Endothelial cell of umbilical vein (primary cell): ENCODE measurements around the gene STK32C. TPM values are rescaled to one million over a fixed set of nuclear protein-coding genes. Genes with fewer than 3 reads are reported as not detected.

Experiments used
- BruUV-seq: library from RNA; stranded (reverse); fragments of 400-500 nt; replicated peaks from 2 replicates; lab custom pipeline; 2021; lab: Mats Ljungman, UMichigan
- CTCF ChIA-PET: fragments of 300-600, 350-600 bp; sonication (Branson Sonifier 250); formaldehyde crosslinking; loops from one replicate; lab custom pipeline; 2021; ENCODE audit warnings: antibody characterized with exemption, inconsistent platforms; lab: Charles Lee
- POLR2A ChIA-PET: fragments of 300-600, 350-600 bp; sonication (Branson Sonifier 250); formaldehyde crosslinking; loops from one replicate; lab custom pipeline; 2021; ENCODE audit warnings: antibody characterized with exemption, inconsistent platforms; lab: Charles Lee
- DNase-seq: peaks from one replicate; pipeline ENCODE4 v3.0.0-alpha.2; 2011; ENCODE audit warnings: low read depth, low spot score
- FAIRE-seq: peaks from 2 replicates; lab custom pipeline; 2011; peaks lifted over from hg19 to GRCh38; lab: Jason Lieb, UNC
- H2AFZ ChIP-seq: 2 replicates; pipeline ENCODE4 v1.6.0; 2012; ENCODE audit warnings: low read depth, low read length, control low read depth, inconsistent platforms
- H3K27ac ChIP-seq: 2 replicates; pipeline ENCODE4 v1.5.1; 2011; ENCODE audit warnings: low read depth, mild to moderate bottlenecking, control low read depth, low read length, moderate library complexity; ENCODE audit not compliant: insufficient read depth
- H3K27me3 ChIP-seq, 2 experiments: 2 replicates each; pipeline versions ENCODE4 v1.6.0 to v1.6.1; 2011; ENCODE audit warnings: low read length in 2 of 2, mixed read lengths in 1 of 2; ENCODE audit not compliant: control insufficient read depth in 2 of 2, insufficient read depth in 2 of 2
- H3K36me3 ChIP-seq, 2 experiments: 2 replicates in 1 of 2; 3 replicates in 1 of 2; pipeline ENCODE4 v1.5.1; 2011; ENCODE audit warnings: low read length in 2 of 2, mild to moderate bottlenecking in 1 of 2, moderate library complexity in 1 of 2; ENCODE audit not compliant: control insufficient read depth in 2 of 2, insufficient read depth in 2 of 2; ENCODE audit errors: extremely low read depth in 1 of 2
- H3K4me1 ChIP-seq: 3 replicates; pipeline ENCODE4 v1.5.1; 2011; ENCODE audit warnings: mild to moderate bottlenecking, low read length; ENCODE audit not compliant: control insufficient read depth, insufficient read depth; ENCODE audit errors: extremely low read depth
- H3K4me2 ChIP-seq: 2 replicates; pipeline ENCODE4 v1.6.1; 2011; ENCODE audit warnings: low read length, control low read depth, mixed read lengths; ENCODE audit not compliant: insufficient read depth
- H3K4me3 ChIP-seq, 3 experiments: fragments of 200-600 bp in 1 of 3; sonication (generic), shearing (Covaris generic) in 1 of 3; replicated peaks in 1 of 3; 2 replicates each; pipeline ENCODE4 v1.5.1; 2011 to 2016; ENCODE audit warnings: control low read depth in 3 of 3, low read length in 3 of 3, mild to moderate bottlenecking in 2 of 3, inconsistent platforms in 1 of 3, low read depth in 1 of 3, moderate library complexity in 1 of 3; ENCODE audit not compliant: insufficient read depth in 1 of 3
- H3K79me2 ChIP-seq: 2 replicates; pipeline ENCODE4 v1.6.0; 2012; ENCODE audit warnings: low read length, inconsistent platforms; ENCODE audit not compliant: control insufficient read depth, insufficient read depth
- H3K9ac ChIP-seq: replicated peaks from 2 replicates; pipeline ENCODE3; 2011; ENCODE audit warnings: low read length, control low read depth; ENCODE audit not compliant: insufficient read depth; ENCODE audit errors: extremely low read depth
- H3K9me1 ChIP-seq: replicated peaks from 3 replicates; pipeline ENCODE4 v1.6.0; 2011; ENCODE audit warnings: mild to moderate bottlenecking, low read length; ENCODE audit not compliant: control insufficient read depth, insufficient read depth; ENCODE audit errors: extremely low read depth
- H3K9me3 ChIP-seq: replicated peaks from 2 replicates; pipeline ENCODE4 v1.5.1; 2012; ENCODE audit warnings: low read length, inconsistent platforms; ENCODE audit not compliant: control insufficient read depth, insufficient read depth
- H4K20me1 ChIP-seq: replicated peaks from 2 replicates; pipeline ENCODE3; 2011; ENCODE audit warnings: mild to moderate bottlenecking, low read length; ENCODE audit not compliant: control insufficient read depth, insufficient read depth; ENCODE audit errors: extremely low read depth
- CTCF ChIP-seq, 2 donors: IDR thresholded peaks; 1 replicate in 1 of 2; 2 replicates in 1 of 2; pipeline ENCODE4 v1.5.1; 2011; ENCODE audit warnings: low read length in 2 of 2, mild to moderate bottlenecking in 2 of 2, moderate library complexity in 2 of 2, control low read depth in 1 of 2, inconsistent platforms in 1 of 2, low read depth in 1 of 2; ENCODE audit not compliant: insufficient read depth in 1 of 2; ENCODE audit errors: extremely low read depth in 1 of 2
- EZH2 ChIP-seq: IDR thresholded peaks from 2 replicates; pipeline ENCODE4 v1.6.1; 2012; ENCODE audit warnings: borderline replicate concordance, low read depth, mild to moderate bottlenecking, moderate library complexity, low read length, inconsistent platforms; ENCODE audit not compliant: severe bottlenecking
- FOS ChIP-seq: IDR thresholded peaks from 2 replicates; pipeline ENCODE4 v1.6.1; 2011; ENCODE audit warnings: mild to moderate bottlenecking, low read length, moderate library complexity, borderline replicate concordance; ENCODE audit not compliant: insufficient read depth
- GATA2 ChIP-seq: IDR thresholded peaks from 2 replicates; pipeline ENCODE4 v1.7.0; 2011; ENCODE audit warnings: low read depth, mild to moderate bottlenecking, moderate library complexity, mixed read lengths, low read length; ENCODE audit not compliant: insufficient read length, insufficient read depth
- JUN ChIP-seq: IDR thresholded peaks from 2 replicates; pipeline ENCODE4 v1.6.1; 2011; ENCODE audit warnings: borderline replicate concordance, low read depth; ENCODE audit not compliant: insufficient read length, insufficient read depth
- MAX ChIP-seq: IDR thresholded peaks from 2 replicates; pipeline ENCODE4 v1.6.1; 2011; ENCODE audit not compliant: insufficient read depth, insufficient read length
- MYC ChIP-seq: IDR thresholded peaks from one replicate; pipeline ENCODE4 v1.6.1; 2011; ENCODE audit warnings: mild to moderate bottlenecking, low read depth, low read length
- POLR2A ChIP-seq: IDR thresholded peaks from 2 replicates; pipeline ENCODE4 v1.6.1; 2012; ENCODE audit warnings: low read depth, mild to moderate bottlenecking, control low read depth, low read length
- POLR2AphosphoS5 ChIP-seq: IDR thresholded peaks from 2 replicates; pipeline ENCODE4 v1.6.1; 2012; ENCODE audit warnings: low read depth, mild to moderate bottlenecking, control low read depth, low read length, moderate library complexity; ENCODE audit not compliant: insufficient read depth
- dilution Hi-C: fragments of 300-500 bp; cut with MboI; formaldehyde crosslinking; loops from one replicate; pipeline ENCODE4 v1.15.0; 2019; ENCODE audit warnings: low sequenced_read_pairs; ENCODE audit not compliant: extremely low pct_ligation_motif_present
- intact Hi-C: fragments of 100-400 bp; cut with micrococcal nuclease; formaldehyde crosslinking; loops from one replicate; pipeline ENCODE4 v1.10.0; 2022
- polyA plus RNA-seq, 4 experiments: library from polyadenylated mRNA; depleted of rRNA in 3 of 4; stranded (reverse) in 3 of 4; unstranded in 1 of 4; fragments of >200 nt; gene quantifications; 2 replicates each; pipeline versions ENCODE4 v1.2.1 to v1.2.3, GENCODE V29; 2011 to 2012; ENCODE audit warnings: missing spikeins in 1 of 4
- total RNA-seq: library from RNA; stranded (reverse); gene quantifications from 2 replicates; pipeline ENCODE4 v1.2.3, GENCODE V29; 2021

STK32C gene
- total and polyA plus RNA-seq, 2 donors (not counting 3 experiments of a cell fraction or from before 2014, with no cell fraction given), result 5.4 to 14.1 TPM

DNA sequence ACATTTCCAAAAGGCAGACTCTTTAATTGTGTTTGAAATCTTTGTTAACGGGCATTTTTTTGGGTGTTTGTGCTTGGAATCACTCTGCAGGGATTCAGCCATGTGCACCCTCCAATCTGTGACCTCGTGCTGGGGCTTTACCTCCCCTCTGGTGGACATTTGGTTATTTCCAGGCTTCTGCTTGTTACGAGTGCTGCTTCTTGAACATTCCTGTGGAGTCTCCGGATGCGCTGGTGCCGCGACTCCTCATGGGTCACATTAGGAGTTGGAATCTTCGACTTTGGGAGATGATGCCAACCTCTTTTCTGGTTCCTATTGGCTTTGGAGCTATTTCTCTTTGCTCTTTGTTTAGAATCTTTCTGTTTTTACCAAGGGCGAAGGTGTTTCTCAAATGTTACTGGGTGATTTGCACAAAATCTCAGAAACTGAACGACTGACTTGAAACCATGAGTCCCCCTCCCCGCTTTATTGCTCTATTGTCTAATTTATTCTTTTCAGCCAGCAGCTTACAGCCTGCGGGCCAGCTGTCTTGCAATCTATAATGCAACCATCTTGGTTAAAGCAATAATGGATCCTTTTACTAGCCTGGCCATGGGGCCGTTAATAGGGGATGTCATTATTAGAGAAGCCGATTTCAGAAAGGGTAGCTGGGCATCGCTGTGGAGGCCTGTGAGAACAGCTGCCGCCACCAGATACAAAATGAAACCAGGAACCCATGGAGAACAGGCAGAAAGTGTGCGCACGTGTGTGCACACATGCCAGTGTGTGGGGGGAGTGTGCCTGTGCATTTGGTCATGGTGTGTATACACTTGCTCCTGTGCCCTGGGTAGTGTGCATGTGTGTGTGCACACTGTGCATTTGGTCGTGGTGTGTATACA is 130.9 kb downstream of the STK32C start:
- dilution Hi-C loops, result no loop called here
- H3K9me3 ChIP-seq, result no peaks in the 10 kb centered on the region
- TF ChIP-seq MYC (no peak), FOS (no peak), CTCF (IDR thresholded peaks at IDR 0.05; ENCODE audit: extremely low read depth in 1 of 2, insufficient read depth in 1 of 2, low read depth in 1 of 2, low read length in 2 of 2) (no peak), GATA2 (no peak), JUN (no peak), EZH2 (no peak), POLR2AphosphoS5 (no peak), MAX (no peak), POLR2A (no peak)

More for the DNA sequence above, 130.9 kb downstream of the STK32C start:
- ChIA-PET CTCF (no interaction called here), POLR2A (no interaction called here)
- intact Hi-C loops, result no loop called here
- no peaks in the 10 kb centered on the region for H4K20me1 ChIP-seq
- BruUV-seq, result no TSS peak
- H3K27ac ChIP-seq, result no peak overlapping the region
- FAIRE-seq, result no peak
- H3K9ac ChIP-seq, result no peak overlapping the region
- H3K4me3 ChIP-seq, result no peak overlapping the region
- no peaks in the 10 kb centered on the region for H3K36me3 ChIP-seq
- no peaks in the 10 kb centered on the region for H3K79me2 ChIP-seq
- H3K4me2 ChIP-seq, result no peak overlapping the region
- no peak for DNase-seq
- H2AFZ ChIP-seq, result no peak overlapping the region
- H3K27me3 ChIP-seq, result peaks cover 0 to 4% of the 10 kb centered on the region in 2 experiments
- no peaks in the 10 kb centered on the region for H3K9me1 ChIP-seq
- no peaks in the 10 kb centered on the region for H3K4me1 ChIP-seq
